Left lung (tissue), 10 donors: Measurements from ENCODE around the gene ACSM5. TPM values are rescaled to one million over a fixed set of nuclear protein-coding genes. Genes with fewer than 3 reads are reported as not detected.
A peak's percentile ranks its signal among the peaks of the same experiment; 100 is the strongest.

Source experiments
- ATAC-seq: fragments of 200-7000 bp; cut with Tn5 transposase; one replicate; pipeline ENCODE4 v1.9.1; 2020; ENCODE audit warnings: moderate library complexity
- DNase-seq, 4 donors: peaks; one replicate each; pipeline ENCODE4 v3.0.0-alpha.2; 2013 to 2020
- H3K27ac ChIP-seq, 2 donors: fragments of 200-600 bp; sonication (generic) in 1 of 2; one replicate each; pipeline versions ENCODE4 v1.5.0 to v1.8.0; 2020 to 2021
- H3K27me3 ChIP-seq, 2 donors: fragments of 200-600 bp; sonication (generic) in 1 of 2; one replicate each; pipeline versions ENCODE4 v1.5.0 to v1.8.0; 2020 to 2021
- H3K36me3 ChIP-seq, 2 donors: fragments of 200-600 bp; sonication (generic) in 1 of 2; one replicate each; pipeline versions ENCODE4 v1.5.0 to v1.8.0; 2020 to 2021
- H3K4me1 ChIP-seq, 2 donors: fragments of 200-600 bp; one replicate each; pipeline ENCODE4 v1.8.0; 2021
- H3K4me3 ChIP-seq, 2 donors: fragments of 200-600 bp; sonication (generic) in 1 of 2; one replicate each; pipeline versions ENCODE4 v1.5.0 to v1.8.0; 2020 to 2021; ENCODE audit warnings: mild to moderate bottlenecking in 1 of 2
- H3K9me3 ChIP-seq, 2 donors: fragments of 200-600 bp; sonication (generic) in 1 of 2; one replicate each; pipeline versions ENCODE4 v1.5.0 to v1.8.0; 2020 to 2021
- CTCF ChIP-seq, 2 donors: fragments of 200-600 bp; sonication (generic) in 1 of 2; IDR thresholded peaks; one replicate each; pipeline versions ENCODE4 v1.5.0 to v1.8.0; 2021; ENCODE audit warnings: antibody characterized with exemption in 2 of 2
- intact Hi-C, 2 donors: fragments of 100-400 bp; cut with DNase I; formaldehyde crosslinking; loops; one replicate each; pipeline versions ENCODE4 v1.11.2 to v1.14.2; 2022
- polyA plus RNA-seq, 6 donors: library from polyadenylated mRNA; unstranded; fragments of 120-200 nt; gene quantifications; one replicate each; pipeline ENCODE4 v1.2.1, GENCODE V29; 2013; ENCODE audit not compliant: insufficient read length in 6 of 6
- total RNA-seq, 2 donors: library from RNA; stranded (reverse); fragmentation: NEBNext Ultra II Directional; extraction: Animal tissue kit (Norgen Biotek cat#: 25700); gene quantifications; one replicate each; pipeline ENCODE4 v1.2.1, GENCODE V29; 2021
- donor health status: DM: no; HTN: yes; CAD: no.
- donor health status: DM: no; HTN: no; CAD: no.

ACSM5 gene
- total and polyA plus RNA-seq, 8 donors, result 0.24 to 3.1 (median 0.65) TPM

GRCh38 chr16:20383106-20384029 lies 26.0 kb upstream of the ACSM5 start:
- Histone ChIP-seq H3K36me3 (no peaks in the 10 kb centered on the region), H3K27ac (no peak overlapping the region), H3K9me3 (no peaks in the 10 kb centered on the region), H3K4me1 (peaks cover 0 to 6% of the 10 kb centered on the region in 2 donors), H3K4me3 (no peak overlapping the region), H3K27me3 (peaks cover 0 to 25% of the 10 kb centered on the region in 2 donors)
- TF ChIP-seq CTCF (IDR thresholded peaks at IDR 0.05), result peak; percentile 80 to 82
- intact Hi-C loops, result loop anchor here in 1 of 2 donors (10.0 kb wide), 1 partner anchor 489 kb away; no protein-coding TSS in a partner anchor
- ATAC-seq, result peak; percentile 92
- DNase-seq, result peak in 2 of 4 donors; percentile 42 to 61

- DNase-seq, result peak in 3 of 4 donors; percentile 26 to 62 (median 61)
Measured at GRCh38 chr16:20385844-20386832, 23.2 kb upstream of the ACSM5 start.

GRCh38 chr16:20387978-20388377 lies 21.4 kb upstream of the ACSM5 start:
- DNase-seq (no peak), ATAC-seq (no peak)
- Histone ChIP-seq H3K4me1 (peaks cover 0 to 6% of the 10 kb centered on the region in 2 donors), H3K9me3 (no peaks in the 10 kb centered on the region), H3K27me3 (peaks cover 0 to 9% of the 10 kb centered on the region in 2 donors), H3K27ac (no peak overlapping the region), H3K36me3 (no peaks in the 10 kb centered on the region), H3K4me3 (no peak overlapping the region)
- intact Hi-C loops, result loop anchor here in 1 of 2 donors (10.0 kb wide), 1 partner anchor 493 kb away; no protein-coding TSS in a partner anchor
- TF ChIP-seq CTCF (IDR thresholded peaks at IDR 0.05), result no peak

More at GRCh38 chr16:20385844-20386832, 23.2 kb upstream of the ACSM5 start:
- intact Hi-C loops, result loop anchor here in 1 of 2 donors (10.0 kb wide), 1 partner anchor 491 kb away; no protein-coding TSS in a partner anchor
- no peak overlapping the region for H3K27ac ChIP-seq
- TF ChIP-seq CTCF (IDR thresholded peaks at IDR 0.05), result peak; percentile 71 to 85
- peaks cover 0 to 9% of the 10 kb centered on the region in 2 donors for H3K27me3 ChIP-seq
- H3K4me3 ChIP-seq, result no peak overlapping the region
- H3K4me1 ChIP-seq, result peaks cover 0 to 6% of the 10 kb centered on the region in 2 donors
- no peaks in the 10 kb centered on the region for H3K9me3 ChIP-seq
- H3K36me3 ChIP-seq, result no peaks in the 10 kb centered on the region
- ATAC-seq, result peak; percentile 82

- intact Hi-C loops, result loop anchor here in 1 of 2 donors (10.0 kb wide), 1 partner anchor 494 kb away; no protein-coding TSS in a partner anchor
- Histone ChIP-seq H3K9me3 (no peaks in the 10 kb centered on the region), H3K27ac (no peak overlapping the region), H3K36me3 (no peaks in the 10 kb centered on the region), H3K4me3 (no peak overlapping the region), H3K4me1 (peaks cover 0 to 6% of the 10 kb centered on the region in 2 donors), H3K27me3 (peaks cover 0 to 9% of the 10 kb centered on the region in 2 donors)
- ATAC-seq (no peak), DNase-seq (no peak)
- no peak for TF ChIP-seq CTCF (IDR thresholded peaks at IDR 0.05)
Measured at GRCh38 chr16:20388854-20389253, 20.5 kb upstream of the ACSM5 start.
